Neuronal stem cell (in vitro differentiated cells): ENCODE data around the gene AFF3.

Experiments used
- DNase-seq: peaks from one replicate; pipeline ENCODE4 v3.0.0-alpha.2; 2013; ENCODE audit warnings: low spot score
- H2AFZ ChIP-seq: one replicate; pipeline ENCODE4 v1.6.1; 2013; ENCODE audit warnings: mild to moderate bottlenecking, low read length, inconsistent platforms
- H2AK5ac ChIP-seq: 2 replicates; pipeline ENCODE4 v1.6.1; 2013; ENCODE audit warnings: low read depth, mild to moderate bottlenecking, inconsistent platforms, low read length, moderate library complexity, mixed read lengths
- H2BK120ac ChIP-seq: 2 replicates; pipeline ENCODE4 v1.6.1; 2013; ENCODE audit warnings: low read depth, mild to moderate bottlenecking, inconsistent platforms, low read length, moderate library complexity, mixed read lengths
- H2BK12ac ChIP-seq: one replicate; pipeline ENCODE4 v1.6.1; 2013; ENCODE audit warnings: low read length, inconsistent platforms
- H2BK15ac ChIP-seq: 2 replicates; pipeline ENCODE4 v1.6.1; 2013; ENCODE audit warnings: mild to moderate bottlenecking, low read length, inconsistent platforms, mixed read lengths
- H2BK5ac ChIP-seq: one replicate; pipeline ENCODE4 v1.6.1; 2013; ENCODE audit warnings: inconsistent platforms, mild to moderate bottlenecking, low read length, moderate library complexity
- H3K14ac ChIP-seq: one replicate; pipeline ENCODE4 v1.6.1; 2013; ENCODE audit warnings: low read length, inconsistent platforms
- H3K18ac ChIP-seq: 2 replicates; pipeline ENCODE4 v1.6.1; 2013; ENCODE audit warnings: low read length, inconsistent platforms
- H3K23ac ChIP-seq: 2 replicates; pipeline ENCODE4 v1.6.1; 2013; ENCODE audit warnings: low read depth, mild to moderate bottlenecking, mixed read lengths, low read length, inconsistent platforms; ENCODE audit not compliant: poor library complexity
- H3K27ac ChIP-seq: replicated peaks from 3 replicates; pipeline ENCODE4 v1.5.1; 2013; ENCODE audit warnings: low read length, inconsistent platforms
- H3K27me3 ChIP-seq, 3 experiments: 2 replicates each; pipeline ENCODE4 v1.6.1; 2013; ENCODE audit warnings: low read length in 3 of 3, mild to moderate bottlenecking in 2 of 3, inconsistent platforms in 1 of 3, low read depth in 1 of 3, mixed read lengths in 1 of 3, moderate library complexity in 1 of 3; ENCODE audit not compliant: control insufficient read depth in 3 of 3, insufficient read depth in 3 of 3
- H3K36me3 ChIP-seq, 2 donors: replicated peaks in 1 of 2; 2 replicates each; pipeline ENCODE4 v1.6.1; 2013; ENCODE audit warnings: low read length in 2 of 2; ENCODE audit not compliant: control insufficient read depth in 2 of 2, insufficient read depth in 2 of 2
- H3K4ac ChIP-seq: 2 replicates; pipeline ENCODE4 v1.6.1; 2013; ENCODE audit warnings: inconsistent platforms, mild to moderate bottlenecking, low read length, moderate library complexity
- H3K4me1 ChIP-seq, 2 donors: 1 replicate in 1 of 2; 2 replicates in 1 of 2; pipeline ENCODE4 v1.6.1; 2013; ENCODE audit warnings: low read length in 2 of 2, low read depth in 1 of 2; ENCODE audit not compliant: control insufficient read depth in 2 of 2, insufficient read depth in 1 of 2
- H3K4me2 ChIP-seq: one replicate; pipeline ENCODE4 v1.6.1; 2013; ENCODE audit warnings: mild to moderate bottlenecking, low read length, inconsistent platforms; ENCODE audit not compliant: insufficient read depth, poor library complexity, severe bottlenecking
- H3K4me3 ChIP-seq, 2 donors: 2 replicates each; pipeline ENCODE4 v1.5.1; 2013; ENCODE audit warnings: low read length in 2 of 2, mild to moderate bottlenecking in 2 of 2, inconsistent platforms in 1 of 2, moderate library complexity in 1 of 2
- H3K79me1 ChIP-seq: one replicate; pipeline ENCODE4 v1.6.1; 2013; ENCODE audit warnings: low read depth, mild to moderate bottlenecking, inconsistent platforms, low read length, moderate library complexity
- H3K9ac ChIP-seq: one replicate; pipeline ENCODE4 v1.6.1; 2013; ENCODE audit warnings: mild to moderate bottlenecking, low read depth, low read length, inconsistent platforms; ENCODE audit not compliant: poor library complexity
- H3K9me3 ChIP-seq, 2 donors: replicated peaks in 1 of 2; 2 replicates each; pipeline versions ENCODE3 to v1.6.1; 2013; ENCODE audit warnings: low read length in 2 of 2, mild to moderate bottlenecking in 2 of 2, inconsistent platforms in 1 of 2, low read depth in 1 of 2, mixed read lengths in 1 of 2, moderate library complexity in 1 of 2; ENCODE audit not compliant: control insufficient read depth in 2 of 2, insufficient read depth in 1 of 2
- H4K8ac ChIP-seq: one replicate; pipeline ENCODE4 v1.6.1; 2013; ENCODE audit warnings: low read depth, mild to moderate bottlenecking, inconsistent platforms, low read length, moderate library complexity
- H4K91ac ChIP-seq: one replicate; pipeline ENCODE4 v1.6.1; 2013; ENCODE audit warnings: low read length, low read depth, mild to moderate bottlenecking, inconsistent platforms; ENCODE audit not compliant: poor library complexity
- WGBS, 2 donors: extraction: QIAGEN DNeasy Blood & Tissue Kit; methylation state at CpG; one replicate each; pipeline ENCODE4 v1.1.7; 2013; ENCODE audit warnings: missing lambda C conversion rate in 2 of 2, mixed read lengths in 1 of 2; ENCODE audit not compliant: insufficient read length in 2 of 2, insufficient replicate concordance in 1 of 2; ENCODE audit errors: extremely low coverage in 2 of 2; 5-methylcytosine and 5-hydroxymethylcytosine counted together

Gene AFF3

GRCh38 chr2:100073110-100073509, 69.3 kb downstream of the AFF3 start:
- Histone ChIP-seq H3K14ac (no peak overlapping the region), H3K23ac (no peak overlapping the region), H2BK120ac (no peak overlapping the region), H2BK5ac (no peak overlapping the region), H3K18ac (no peak overlapping the region), H4K8ac (no peak overlapping the region), H3K27me3 (peaks cover 0 to 2% (median 0%) of the 10 kb centered on the region in 3 experiments), H3K79me1 (no peaks in the 10 kb centered on the region), H3K4ac (no peak overlapping the region), H3K9me3 (no peaks in the 10 kb centered on the region), H3K27ac (no peak overlapping the region), H2BK12ac (no peak overlapping the region), H4K91ac (no peak overlapping the region), H3K9ac (no peak overlapping the region), H3K4me3 (no peak overlapping the region), H2AFZ (no peak overlapping the region), H2AK5ac (no peak overlapping the region), H3K4me2 (no peak overlapping the region), H3K36me3 (no peaks in the 10 kb centered on the region), H3K4me1 (peaks cover 0 to 7% of the 10 kb centered on the region in 2 donors), H2BK15ac (no peak overlapping the region)
- DNase-seq = no peak
- WGBS, 2 donors = no CpG with 5 or more reads among the region's 3 CpGs

- Histone ChIP-seq H2AFZ (no peak overlapping the region), H3K14ac (no peak overlapping the region), H3K27me3 (peaks cover 0 to 2% (median 0%) of the 10 kb centered on the region in 3 experiments), H3K23ac (no peak overlapping the region), H4K91ac (no peak overlapping the region), H3K4me2 (no peak overlapping the region), H3K9ac (no peak overlapping the region), H2BK5ac (no peak overlapping the region), H3K4ac (no peak overlapping the region), H2BK120ac (no peak overlapping the region), H3K36me3 (no peaks in the 10 kb centered on the region), H3K18ac (no peak overlapping the region), H4K8ac (no peak overlapping the region), H3K4me3 (peak overlapping the region in 1 of 2 donors; percentile 21), H2BK15ac (no peak overlapping the region), H3K27ac (no peak overlapping the region), H3K4me1 (peaks cover 0 to 7% of the 10 kb centered on the region in 2 donors), H3K9me3 (no peaks in the 10 kb centered on the region), H2BK12ac (no peak overlapping the region), H2AK5ac (peak overlapping the region; percentile 22), H3K79me1 (no peaks in the 10 kb centered on the region)
- no peak for DNase-seq
- WGBS, 2 donors = no CpG with 5 or more reads among the region's 3 CpGs
These were observed 69.9 kb downstream of the AFF3 start for GRCh38 chr2:100072503-100072902.

- no peak overlapping the region for H4K91ac ChIP-seq
- H2BK12ac ChIP-seq = no peak overlapping the region
- H3K27ac ChIP-seq = no peak overlapping the region
- no peak overlapping the region for H4K8ac ChIP-seq
- no peak overlapping the region for H3K14ac ChIP-seq
- H3K79me1 ChIP-seq = no peaks in the 10 kb centered on the region
- DNase-seq = no peak
- no CpG with 5 or more reads among the region's 13 CpGs for WGBS, 2 donors
- no peak overlapping the region for H2BK120ac ChIP-seq
- H2AK5ac ChIP-seq = no peak overlapping the region
- no peaks in the 10 kb centered on the region for H3K9me3 ChIP-seq
- H3K9ac ChIP-seq = no peak overlapping the region
- peaks cover 0 to 2% (median 0%) of the 10 kb centered on the region in 3 experiments for H3K27me3 ChIP-seq
- H3K4me3 ChIP-seq = no peak overlapping the region
- H3K4me2 ChIP-seq = no peak overlapping the region
- H3K36me3 ChIP-seq = no peaks in the 10 kb centered on the region
- H3K23ac ChIP-seq = no peak overlapping the region
- no peak overlapping the region for H3K4ac ChIP-seq
- no peak overlapping the region for H3K18ac ChIP-seq
- no peak overlapping the region for H2BK15ac ChIP-seq
- H2BK5ac ChIP-seq = no peak overlapping the region
- H2AFZ ChIP-seq = no peak overlapping the region
- peaks cover 0 to 10% of the 10 kb centered on the region in 2 donors for H3K4me1 ChIP-seq
These were observed 70.9 kb downstream of the AFF3 start for GRCh38 chr2:100071335-100072043.

GRCh38 chr2:100070078-100070477, 72.3 kb downstream of the AFF3 start:
- Histone ChIP-seq H4K8ac (no peak overlapping the region), H4K91ac (no peak overlapping the region), H3K9me3 (no peaks in the 10 kb centered on the region), H3K4ac (no peak overlapping the region), H2AFZ (no peak overlapping the region), H3K4me3 (no peak overlapping the region), H3K36me3 (no peaks in the 10 kb centered on the region), H2BK15ac (no peak overlapping the region), H3K27me3 (peaks cover 0 to 2% (median 0%) of the 10 kb centered on the region in 3 experiments), H2BK5ac (no peak overlapping the region), H2BK120ac (no peak overlapping the region), H3K18ac (no peak overlapping the region), H2BK12ac (no peak overlapping the region), H2AK5ac (no peak overlapping the region), H3K4me1 (peaks cover 0 to 10% of the 10 kb centered on the region in 2 donors), H3K14ac (no peak overlapping the region), H3K79me1 (no peaks in the 10 kb centered on the region), H3K9ac (no peak overlapping the region), H3K23ac (no peak overlapping the region), H3K27ac (no peak overlapping the region), H3K4me2 (no peak overlapping the region)
- WGBS, 2 donors = no CpG with 5 or more reads among the region's 4 CpGs
- DNase-seq = no peak
